AG08395 (cell line): ENCODE data around the gene TMEM259.

Experiments used
- DNase-seq: peaks from one replicate; pipeline ENCODE4 v3.0.0; 2012; ENCODE audit warnings: mixed read lengths, low spot score

TMEM259 gene

DNA sequence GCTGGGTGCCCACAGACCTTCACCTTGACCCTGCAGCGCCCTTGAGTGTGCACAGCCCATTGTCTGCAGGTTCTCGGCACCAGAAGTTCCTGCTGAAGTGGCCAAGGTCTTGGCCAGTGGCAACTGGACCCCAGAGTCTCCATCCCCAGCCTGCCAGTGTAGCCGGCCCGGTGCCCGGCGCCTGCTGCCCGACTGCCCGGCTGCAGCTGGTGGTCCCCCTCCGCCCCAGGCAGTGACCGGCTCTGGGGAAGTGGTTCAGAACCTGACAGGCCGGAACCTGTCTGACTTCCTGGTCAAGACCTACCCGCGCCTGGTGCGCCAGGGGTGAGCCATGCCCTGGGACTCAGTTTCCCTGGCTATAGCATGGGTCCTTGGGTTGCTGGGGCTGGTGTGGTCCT lies 34.1 kb upstream of the TMEM259 start:
- DNase-seq, result no peak

GRCh38 chr19:1054102-1055027 lies 33.4 kb upstream of the TMEM259 start:
- no peak for DNase-seq

DNA sequence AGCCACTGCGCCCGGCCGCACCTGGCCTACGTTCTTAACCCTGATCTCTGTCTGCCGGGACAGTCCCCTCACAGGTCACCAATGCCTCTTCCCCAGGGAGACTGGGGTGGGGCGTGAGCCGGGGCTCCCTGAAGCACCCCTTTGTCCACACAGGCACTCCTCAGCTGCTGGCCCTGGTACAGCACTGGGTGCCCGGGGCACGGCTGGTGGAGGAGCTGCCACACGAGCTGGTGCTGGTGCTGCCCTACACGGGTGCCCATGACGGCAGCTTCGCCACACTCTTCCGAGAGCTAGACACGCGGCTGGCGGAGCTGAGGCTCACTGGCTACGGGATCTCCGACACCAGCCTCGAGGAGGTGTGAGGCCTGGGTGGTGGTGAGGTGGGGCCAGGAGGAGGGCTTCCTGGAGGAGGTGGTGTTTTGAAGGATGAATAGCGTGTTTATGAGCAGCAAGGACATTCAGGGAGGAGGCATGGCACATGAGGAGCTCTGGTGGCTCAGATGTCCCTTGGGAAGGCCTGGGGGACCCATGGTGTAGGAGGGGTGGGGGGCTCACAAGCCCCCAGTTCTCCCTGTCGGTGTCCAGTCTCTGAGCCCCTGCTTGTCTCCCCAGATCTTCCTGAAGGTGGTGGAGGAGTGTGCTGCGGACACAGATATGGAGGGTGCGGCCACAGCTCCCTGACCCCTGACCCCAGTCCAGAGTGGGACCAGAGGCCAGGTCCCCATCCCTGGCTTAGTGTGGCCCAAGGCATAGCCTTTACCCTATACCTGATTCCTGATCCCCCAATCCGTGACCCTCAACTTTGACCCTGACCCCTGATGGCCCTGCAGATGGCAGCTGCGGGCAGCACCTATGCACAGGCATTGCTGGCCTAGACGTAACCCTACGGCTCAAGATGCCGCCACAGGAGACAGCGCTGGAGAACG lies 32.5 kb upstream of the TMEM259 start:
- no peak for DNase-seq

GRCh38 chr19:1052349-1052975 lies 31.5 kb upstream of the TMEM259 start:
- no peak for DNase-seq

GRCh38 chr19:1051791-1052190 lies 30.9 kb upstream of the TMEM259 start:
- DNase-seq, result no peak

DNA sequence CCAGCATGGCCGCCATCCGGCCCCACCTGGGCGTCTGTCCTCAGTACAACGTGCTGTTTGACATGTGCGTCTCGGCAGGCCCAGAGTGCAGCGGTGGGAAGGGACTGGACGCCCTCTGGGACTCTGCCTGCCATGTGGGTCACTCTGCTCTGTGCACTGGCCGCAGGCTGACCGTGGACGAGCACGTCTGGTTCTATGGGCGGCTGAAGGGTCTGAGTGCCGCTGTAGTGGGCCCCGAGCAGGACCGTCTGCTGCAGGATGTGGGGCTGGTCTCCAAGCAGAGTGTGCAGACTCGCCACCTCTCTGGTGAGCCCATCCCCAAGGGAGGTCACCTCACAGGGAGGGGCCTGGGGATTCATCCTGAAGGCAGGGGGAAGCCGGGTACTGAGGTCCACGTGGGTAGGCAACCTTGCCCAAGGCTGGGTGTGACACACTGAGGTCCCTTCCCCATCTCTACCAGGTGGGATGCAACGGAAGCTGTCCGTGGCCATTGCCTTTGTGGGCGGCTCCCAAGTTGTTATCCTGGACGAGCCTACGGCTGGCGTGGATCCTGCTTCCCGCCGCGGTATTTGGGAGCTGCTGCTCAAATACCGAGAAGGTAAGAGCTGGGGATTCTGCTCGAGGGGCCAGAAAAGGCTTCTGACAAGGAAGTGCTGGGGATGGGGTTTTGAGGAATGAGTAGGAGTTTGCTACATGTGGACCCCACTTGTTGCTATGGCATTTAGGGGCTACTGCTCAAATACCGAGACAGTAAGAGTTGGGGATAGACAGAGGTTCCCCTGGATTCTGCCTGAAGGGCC lies 30.3 kb upstream of the TMEM259 start:
- DNase-seq, result no peak

GRCh38 chr19:1049800-1050199 lies 28.9 kb upstream of the TMEM259 start:
- DNase-seq, result no peak

DNA sequence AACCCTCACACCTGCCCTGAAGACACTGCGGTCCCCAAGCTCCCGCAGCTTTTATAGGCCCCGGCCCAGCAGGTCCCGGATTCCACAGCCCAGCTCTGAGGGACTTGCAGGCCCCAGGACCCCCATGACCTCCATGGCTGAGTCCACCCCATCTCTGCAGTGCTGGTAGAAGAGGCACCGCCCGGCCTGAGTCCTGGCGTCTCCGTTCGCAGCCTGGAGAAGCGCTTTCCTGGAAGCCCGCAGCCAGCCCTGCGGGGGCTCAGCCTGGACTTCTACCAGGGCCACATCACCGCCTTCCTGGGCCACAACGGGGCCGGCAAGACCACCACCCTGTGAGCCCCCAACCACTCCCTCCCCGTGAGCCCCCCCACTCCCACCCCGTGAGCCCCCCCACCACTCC lies 28.2 kb upstream of the TMEM259 start:
- no peak for DNase-seq

GRCh38 chr19:1047696-1048147 lies 26.8 kb upstream of the TMEM259 start:
- no peak for DNase-seq

DNA sequence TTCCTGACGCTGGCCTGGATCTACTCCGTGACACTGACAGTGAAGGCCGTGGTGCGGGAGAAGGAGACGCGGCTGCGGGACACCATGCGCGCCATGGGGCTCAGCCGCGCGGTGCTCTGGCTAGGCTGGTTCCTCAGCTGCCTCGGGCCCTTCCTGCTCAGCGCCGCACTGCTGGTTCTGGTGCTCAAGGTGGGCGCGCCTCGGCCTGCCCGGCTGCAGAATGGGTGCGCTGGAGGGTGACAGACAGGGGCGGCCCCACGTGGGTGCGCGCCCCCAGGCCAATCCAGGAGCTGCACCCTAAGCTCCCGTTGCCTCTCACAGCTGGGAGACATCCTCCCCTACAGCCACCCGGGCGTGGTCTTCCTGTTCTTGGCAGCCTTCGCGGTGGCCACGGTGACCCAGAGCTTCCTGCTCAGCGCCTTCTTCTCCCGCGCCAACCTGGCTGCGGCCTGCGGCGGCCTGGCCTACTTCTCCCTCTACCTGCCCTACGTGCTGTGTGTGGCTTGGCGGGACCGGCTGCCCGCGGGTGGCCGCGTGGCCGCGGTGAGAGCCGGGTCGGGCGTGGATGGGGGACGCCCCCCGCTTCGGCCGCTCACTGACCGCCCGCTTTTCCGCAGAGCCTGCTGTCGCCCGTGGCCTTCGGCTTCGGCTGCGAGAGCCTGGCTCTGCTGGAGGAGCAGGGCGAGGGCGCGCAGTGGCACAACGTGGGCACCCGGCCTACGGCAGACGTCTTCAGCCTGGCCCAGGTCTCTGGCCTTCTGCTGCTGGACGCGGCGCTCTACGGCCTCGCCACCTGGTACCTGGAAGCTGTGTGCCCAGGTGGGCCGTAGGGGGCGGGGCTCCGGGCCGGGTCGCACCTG lies 26.1 kb upstream of the TMEM259 start:
- no peak for DNase-seq

DNA sequence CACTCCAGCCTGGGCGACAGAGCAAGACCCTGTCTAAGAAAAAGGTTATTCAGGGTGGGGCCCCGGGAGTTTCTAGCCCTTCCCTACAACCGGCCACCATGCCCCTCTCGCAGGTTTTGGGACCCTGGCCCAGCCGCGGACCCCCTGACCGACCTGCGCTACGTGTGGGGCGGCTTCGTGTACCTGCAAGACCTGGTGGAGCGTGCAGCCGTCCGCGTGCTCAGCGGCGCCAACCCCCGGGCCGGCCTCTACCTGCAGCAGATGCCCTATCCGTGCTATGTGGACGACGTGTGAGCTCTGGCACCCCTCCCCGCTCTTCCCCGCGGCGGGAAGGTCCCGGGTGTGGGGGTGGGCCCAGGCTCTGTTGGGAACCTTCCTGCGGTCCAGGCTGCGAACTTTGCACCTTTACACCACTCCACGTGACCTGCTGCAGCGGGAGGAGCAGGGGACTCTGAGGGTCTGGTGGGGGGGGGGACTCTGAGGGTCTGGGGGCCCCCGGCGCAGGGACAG lies 25.2 kb upstream of the TMEM259 start:
- no peak for DNase-seq

DNA sequence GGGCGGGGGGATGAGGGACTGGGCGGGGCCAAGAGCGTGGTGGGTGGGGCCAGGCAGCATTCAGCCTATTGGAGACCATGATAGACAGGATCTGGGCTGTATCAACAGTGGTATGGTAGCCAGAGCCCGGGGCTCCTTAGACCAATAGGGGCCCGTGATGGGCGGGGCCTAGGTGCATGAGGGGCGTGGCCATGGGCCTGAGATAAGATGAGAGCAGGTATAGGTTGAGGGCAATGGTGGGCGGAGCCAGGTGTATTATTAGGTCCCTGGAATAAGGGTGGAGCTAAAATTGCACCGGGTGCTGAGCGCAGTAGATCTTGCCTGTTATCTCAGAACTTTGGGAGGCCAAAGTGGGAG lies 24.3 kb upstream of the TMEM259 start:
- DNase-seq, result no peak

GRCh38 chr19:1042689-1043511 lies 22.0 kb upstream of the TMEM259 start:
- no peak for DNase-seq

DNA sequence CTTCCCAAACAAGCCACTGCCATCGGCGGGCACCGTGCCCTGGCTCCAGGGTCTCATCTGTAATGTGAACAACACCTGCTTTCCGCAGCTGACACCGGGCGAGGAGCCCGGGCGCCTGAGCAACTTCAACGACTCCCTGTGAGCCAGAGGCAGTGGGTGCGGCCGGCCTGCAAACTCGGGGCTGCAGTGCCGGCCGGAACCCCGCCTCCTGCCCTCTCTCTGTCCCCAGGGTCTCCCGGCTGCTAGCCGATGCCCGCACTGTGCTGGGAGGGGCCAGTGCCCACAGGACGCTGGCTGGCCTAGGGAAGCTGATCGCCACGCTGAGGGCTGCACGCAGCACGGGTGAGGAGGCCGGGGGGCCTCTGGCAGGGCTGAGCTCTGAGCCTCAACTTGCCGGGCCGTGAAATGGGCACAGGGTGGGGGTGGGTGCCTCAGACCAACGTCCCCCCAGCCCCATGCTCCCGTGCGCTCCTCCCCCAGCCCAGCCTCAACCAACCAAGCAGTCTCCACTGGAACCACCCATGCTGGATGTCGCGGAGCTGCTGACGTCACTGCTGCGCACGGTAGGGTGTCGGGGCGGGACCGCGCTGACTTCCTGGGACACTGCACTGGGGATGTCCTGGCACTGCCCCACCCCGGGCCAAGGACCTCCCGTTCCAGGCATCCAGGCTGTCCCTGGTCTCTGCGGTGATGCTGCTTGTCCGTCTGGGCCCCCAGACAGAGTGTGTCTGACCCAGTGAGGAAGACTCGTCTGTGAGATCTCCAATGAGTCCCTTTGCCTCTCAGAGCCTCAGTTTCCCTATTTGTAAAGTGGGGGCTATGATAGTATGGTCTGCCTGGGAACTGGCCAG lies 21.1 kb upstream of the TMEM259 start:
- DNase-seq, result no peak

GRCh38 chr19:1041272-1041834 lies 20.4 kb upstream of the TMEM259 start:
- DNase-seq, result no peak

GRCh38 chr19:1040476-1041271 lies 19.8 kb upstream of the TMEM259 start:
- peak; percentile 100 for DNase-seq
